ENCODE measurements around the gene IL1RAPL1.

Gene IL1RAPL1

DNA sequence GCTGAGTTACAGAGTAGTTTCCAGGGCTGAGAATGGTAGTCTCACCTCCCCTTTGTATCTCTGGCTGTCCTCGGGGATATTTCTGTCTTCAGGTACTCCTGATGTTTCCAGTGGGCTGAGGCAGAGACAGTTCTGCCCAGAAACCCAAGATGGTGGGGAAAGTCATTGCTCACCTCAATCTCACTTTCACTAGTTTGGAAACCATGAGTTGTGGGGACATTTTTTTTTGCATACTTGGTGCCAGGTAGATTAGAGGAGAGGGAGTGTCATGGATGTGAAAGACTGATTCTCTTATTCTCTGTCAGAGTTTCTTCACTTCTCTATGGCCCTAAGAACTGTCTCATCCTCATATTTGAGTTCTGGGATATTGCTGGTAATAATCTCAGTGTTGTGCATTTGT, 919.5 kb downstream of the IL1RAPL1 start:
- DNase-seq (ENCODE audit: low read depth, low spot score), result no peak

DNA sequence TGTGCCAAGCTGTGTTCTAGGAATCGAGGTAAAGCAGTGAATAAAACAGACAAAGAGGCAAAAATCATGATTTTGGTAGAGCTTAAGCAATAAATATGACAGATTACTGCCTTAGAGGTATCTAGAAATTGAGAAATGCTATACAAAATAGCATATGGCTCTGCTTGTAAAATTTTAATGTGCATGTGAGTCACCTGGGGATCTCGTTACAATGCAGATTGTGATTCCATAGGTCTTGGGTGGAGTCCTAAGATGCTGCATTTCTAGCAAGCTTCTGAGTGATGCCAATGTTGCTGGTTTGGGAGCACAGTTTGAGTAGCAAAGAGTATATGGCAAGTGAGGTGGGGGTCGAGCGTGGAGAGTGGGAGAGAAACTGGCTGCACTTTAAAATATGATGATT, 930.9 kb downstream of the IL1RAPL1 start:
- no peak for DNase-seq (ENCODE audit: low read depth, low spot score)

GRCh38 chrX:29528281-29528680, 941.0 kb downstream of the IL1RAPL1 start:
- DNase-seq (ENCODE audit: low read depth, low spot score), result no peak

DNA sequence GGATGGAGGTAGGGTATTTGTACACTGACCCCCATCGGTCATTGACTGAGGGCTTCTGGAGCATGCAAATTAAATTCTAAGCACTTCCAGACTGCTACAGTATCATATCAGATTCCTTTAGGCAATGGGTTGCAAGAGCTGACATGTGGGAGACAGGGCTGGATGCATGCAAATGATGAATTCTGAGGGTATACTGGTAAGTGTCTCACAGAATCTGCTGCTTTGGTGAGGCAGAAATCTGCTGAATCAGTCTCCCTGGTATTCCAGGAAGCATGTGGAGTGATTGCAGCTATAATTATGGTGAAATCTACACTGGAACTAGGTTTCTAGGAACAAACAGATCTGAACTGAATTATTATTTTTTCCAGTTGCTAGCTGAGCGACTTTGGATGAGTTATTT, 943.3 kb downstream of the IL1RAPL1 start:
- no peak for DNase-seq (ENCODE audit: low read depth, low spot score)

- no peak for DNase-seq (ENCODE audit: low read depth, low spot score)
Measured at GRCh38 chrX:29531336-29531735, 944.1 kb downstream of the IL1RAPL1 start.

GRCh38 chrX:29535212-29536162, 948.2 kb downstream of the IL1RAPL1 start:
- no peak for DNase-seq (ENCODE audit: low read depth, low spot score)

- DNase-seq (ENCODE audit: low read depth, low spot score), result no peak
Measured at GRCh38 chrX:29541038-29541437, 953.8 kb downstream of the IL1RAPL1 start.

DNA sequence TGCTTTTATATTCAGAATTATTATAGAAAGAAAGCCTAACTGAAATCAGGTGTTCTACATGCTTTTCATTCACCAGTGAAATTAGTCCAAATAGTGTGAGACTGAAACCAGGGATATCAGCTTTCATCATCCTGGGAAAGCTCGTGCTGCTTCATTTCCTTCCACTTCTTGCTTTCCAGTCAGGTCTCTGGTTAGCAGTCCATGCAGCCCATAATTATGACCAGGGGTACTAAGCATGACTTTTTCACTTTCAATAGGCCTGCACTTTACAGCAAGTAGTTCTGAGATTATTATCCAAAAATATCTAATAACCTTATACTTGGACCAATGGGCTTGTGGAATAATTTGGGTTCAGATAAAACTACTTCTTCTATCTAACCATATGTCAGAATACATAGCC, 954.9 kb downstream of the IL1RAPL1 start:
- no peak for DNase-seq (ENCODE audit: low read depth, low spot score)

GRCh38 chrX:29545878-29546277, 958.6 kb downstream of the IL1RAPL1 start:
- DNase-seq (ENCODE audit: low read depth, low spot score), result no peak

DNA sequence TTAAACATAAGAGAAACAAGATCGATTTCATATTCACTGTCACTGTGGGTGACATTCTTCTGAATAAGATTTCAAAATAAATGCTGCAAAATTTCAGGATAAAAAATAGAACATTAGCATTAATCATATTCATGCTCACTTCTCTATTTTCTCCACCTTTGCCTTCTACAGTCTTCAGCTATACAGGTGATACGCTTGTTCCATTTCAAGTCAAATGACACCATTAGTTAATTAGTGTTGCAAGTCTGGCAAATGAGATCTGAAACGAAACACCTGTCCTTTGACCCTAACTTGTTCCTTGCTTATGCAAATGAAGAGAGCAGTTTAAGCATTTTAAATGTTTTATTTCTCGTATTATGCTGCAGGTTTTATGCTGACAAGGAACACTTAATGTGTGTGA, 960.6 kb downstream of the IL1RAPL1 start:
- no peak for DNase-seq (ENCODE audit: low read depth, low spot score)

- no peak for DNase-seq (ENCODE audit: low read depth, low spot score)
Measured at GRCh38 chrX:29553542-29553941, 966.3 kb downstream of the IL1RAPL1 start.

- no peak for DNase-seq (ENCODE audit: low read depth, low spot score)
Measured at GRCh38 chrX:29555465-29556091, 968.3 kb downstream of the IL1RAPL1 start.

DNA sequence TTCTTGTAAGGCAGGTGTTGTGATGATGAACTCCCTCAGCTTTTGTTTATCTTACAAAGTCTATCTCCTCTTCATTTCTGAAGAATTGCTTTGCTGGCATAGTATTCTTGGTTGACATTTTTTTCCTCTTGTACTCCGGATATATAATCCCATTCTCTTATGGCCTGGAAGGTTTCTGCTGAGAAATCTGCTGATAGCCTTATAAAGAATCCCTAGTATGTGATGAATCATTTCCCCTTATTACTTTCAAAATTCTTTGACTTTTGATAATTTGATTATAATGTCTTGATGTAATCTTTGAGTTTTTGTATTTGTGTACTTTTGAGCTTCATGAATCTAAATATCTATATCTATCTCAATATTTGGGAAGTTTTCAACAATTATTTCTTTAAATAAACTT, 972.8 kb downstream of the IL1RAPL1 start:
- no peak for DNase-seq (ENCODE audit: low read depth, low spot score)

DNA sequence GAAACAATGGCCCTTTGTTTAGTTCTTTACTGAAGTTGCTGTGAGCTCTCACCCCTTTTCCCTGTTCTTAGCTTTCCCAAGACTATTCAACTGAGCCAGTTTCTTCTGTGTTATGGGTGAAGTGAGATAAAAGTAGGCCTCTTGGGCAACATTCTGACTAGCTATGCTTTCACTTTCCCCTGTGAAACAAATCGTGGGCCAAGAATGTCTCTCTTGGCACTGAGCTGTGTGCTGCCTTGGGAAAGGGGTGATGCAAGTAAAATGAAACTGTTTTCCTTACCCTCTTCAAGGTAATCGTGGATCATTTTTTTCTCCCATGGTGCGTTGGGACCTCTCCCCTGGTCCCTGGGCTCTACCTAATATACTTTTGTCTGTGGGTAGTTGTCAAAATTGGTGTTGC, 974.2 kb downstream of the IL1RAPL1 start:
- no peak for DNase-seq (ENCODE audit: low read depth, low spot score)

DNA sequence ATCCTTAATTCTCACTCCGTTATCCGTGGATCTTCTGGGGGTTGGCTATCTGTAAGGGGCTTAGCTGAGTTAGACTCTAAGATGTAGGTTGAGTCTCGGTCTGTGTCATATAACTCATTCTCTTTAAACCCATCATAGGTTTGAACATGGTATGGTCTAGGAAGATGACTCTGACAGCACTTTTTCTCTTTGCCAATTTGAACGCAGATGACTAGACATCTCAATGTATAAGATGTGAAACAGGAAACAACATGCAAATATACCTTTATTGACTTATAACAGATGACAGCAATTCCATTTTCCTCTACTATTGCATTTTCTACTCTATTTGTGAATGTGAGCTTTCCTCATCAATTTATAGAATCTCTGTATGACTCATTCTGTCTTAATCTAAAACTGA, 993.3 kb downstream of the IL1RAPL1 start:
- no peak for DNase-seq (ENCODE audit: low read depth, low spot score)

- no peak for DNase-seq (ENCODE audit: low read depth, low spot score)
Measured at GRCh38 chrX:29581223-29581622, 994.0 kb downstream of the IL1RAPL1 start.

DNA sequence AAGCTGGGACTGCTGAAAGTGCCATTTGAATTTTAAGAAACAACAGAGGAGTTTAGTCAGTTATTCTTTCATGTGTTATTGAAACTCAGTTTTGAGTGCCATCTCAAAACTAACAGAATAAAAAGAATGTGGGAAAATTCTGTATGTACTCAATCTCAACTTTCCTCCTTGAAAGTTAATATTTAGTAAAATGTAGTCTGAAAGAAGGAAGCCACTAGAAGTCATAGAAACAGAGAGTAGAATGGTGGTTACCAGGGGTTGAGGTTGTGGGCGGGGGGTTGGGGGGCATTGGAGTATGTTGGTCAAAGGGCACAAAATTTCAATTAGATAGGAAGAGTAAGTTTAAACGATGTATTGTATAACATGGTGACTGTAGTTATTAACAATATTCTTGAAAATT, 999.9 kb downstream of the IL1RAPL1 start:
- DNase-seq (ENCODE audit: low read depth, low spot score), result no peak

DNA sequence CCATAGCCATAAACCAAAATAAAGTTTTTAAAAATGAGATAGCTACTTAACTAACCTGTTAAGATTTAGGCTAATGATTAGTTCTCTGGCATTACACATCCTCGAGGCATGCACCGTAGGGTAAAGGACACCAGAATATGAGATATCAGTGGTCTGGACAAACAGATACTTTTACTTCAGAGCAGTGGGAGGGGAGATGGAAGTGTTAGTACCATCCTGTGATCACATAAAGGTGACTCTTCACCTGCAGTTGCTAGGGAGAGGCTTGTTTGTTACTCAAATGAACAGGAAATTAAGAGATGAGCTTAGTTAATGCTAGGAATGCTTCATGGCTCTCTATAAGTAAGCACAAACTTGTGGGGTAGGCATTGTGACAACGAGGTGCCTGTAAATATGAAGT, 1003.7 kb downstream of the IL1RAPL1 start:
- no peak for DNase-seq (ENCODE audit: low read depth, low spot score)

- DNase-seq (ENCODE audit: low read depth, low spot score), result no peak
Measured at GRCh38 chrX:29604381-29604780, 1017.1 kb downstream of the IL1RAPL1 start.

GRCh38 chrX:29617276-29617675, 1030.0 kb downstream of the IL1RAPL1 start:
- DNase-seq (ENCODE audit: low read depth, low spot score), result no peak

- no peak for DNase-seq (ENCODE audit: low read depth, low spot score)
Measured at GRCh38 chrX:29617725-29618124, 1030.5 kb downstream of the IL1RAPL1 start.

GRCh38 chrX:29627833-29628232, 1040.6 kb downstream of the IL1RAPL1 start:
- no peak for DNase-seq (ENCODE audit: low read depth, low spot score)

DNA sequence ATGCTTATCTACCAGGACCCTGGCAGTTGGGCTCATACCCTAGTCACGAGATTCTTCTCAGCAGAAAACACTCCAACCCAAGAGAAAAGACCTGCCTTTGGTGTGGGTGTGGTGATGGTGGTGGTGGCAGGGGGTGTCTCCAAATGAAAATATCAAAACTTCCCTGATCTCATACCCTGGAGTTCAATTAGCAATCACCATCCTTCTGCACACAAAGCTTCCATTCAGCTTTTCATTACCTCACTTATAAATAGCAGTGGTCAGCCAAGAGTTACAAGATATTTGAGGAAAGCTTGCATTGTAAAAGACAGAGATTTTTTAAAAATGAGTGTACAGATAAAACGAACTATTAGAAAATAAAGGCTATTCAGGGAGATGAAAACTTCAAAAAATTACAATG, 1047.3 kb downstream of the IL1RAPL1 start:
- DNase-seq (ENCODE audit: low read depth, low spot score), result no peak
